T-helper 22 cell (primary cell): ENCODE results near the gene MYCN.
"Not testable (repeated sequence)": the region's sequence is repeated elsewhere in the genome, so short reads cannot be mapped to it uniquely, and the experiment has no call there.

Source experiments
- DNase-seq: peaks from one replicate; pipeline ENCODE4 v3.0.0-alpha.2; 2020; ENCODE audit warnings: low read depth

MYCN gene

DNA sequence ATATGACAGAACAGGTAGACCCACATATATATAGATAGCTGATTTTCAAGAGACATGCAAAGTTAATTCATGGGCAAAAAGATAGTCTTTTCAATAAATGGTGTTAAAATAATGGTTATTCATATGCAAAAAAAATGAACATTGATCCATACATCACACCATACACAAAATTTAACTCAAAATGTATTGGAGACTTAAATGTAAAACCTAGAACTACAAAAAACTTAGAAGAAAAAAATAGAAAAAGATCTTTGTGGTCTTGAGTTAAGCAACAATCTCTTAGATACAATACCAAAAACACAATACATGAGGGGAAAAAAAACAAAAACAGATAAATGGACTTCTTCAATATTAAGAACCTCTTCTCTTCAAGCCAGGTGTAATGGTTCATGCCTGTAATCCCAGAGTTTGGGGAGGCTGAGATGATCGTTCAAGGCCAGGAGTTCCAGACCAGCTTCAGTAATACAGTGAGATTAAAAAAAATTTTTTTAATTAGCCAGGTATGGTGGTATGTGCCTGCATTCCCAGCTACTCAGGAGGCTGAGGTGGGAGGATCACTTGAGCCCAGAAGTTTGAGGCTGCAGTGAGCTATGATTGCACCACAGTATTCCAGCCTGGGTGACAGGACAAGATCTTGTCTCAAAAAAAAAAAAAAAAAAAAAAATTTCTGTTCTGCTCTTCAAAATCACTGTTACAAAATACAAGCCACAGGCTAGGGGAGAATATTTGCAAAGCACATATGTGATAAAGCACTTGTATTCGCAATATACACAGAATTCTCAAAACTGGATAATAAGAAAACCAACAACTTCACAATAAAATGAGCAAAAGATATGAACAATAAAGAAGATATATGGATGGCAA is 32.7 kb upstream of the MYCN start:
- DNase-seq = no peak

DNA sequence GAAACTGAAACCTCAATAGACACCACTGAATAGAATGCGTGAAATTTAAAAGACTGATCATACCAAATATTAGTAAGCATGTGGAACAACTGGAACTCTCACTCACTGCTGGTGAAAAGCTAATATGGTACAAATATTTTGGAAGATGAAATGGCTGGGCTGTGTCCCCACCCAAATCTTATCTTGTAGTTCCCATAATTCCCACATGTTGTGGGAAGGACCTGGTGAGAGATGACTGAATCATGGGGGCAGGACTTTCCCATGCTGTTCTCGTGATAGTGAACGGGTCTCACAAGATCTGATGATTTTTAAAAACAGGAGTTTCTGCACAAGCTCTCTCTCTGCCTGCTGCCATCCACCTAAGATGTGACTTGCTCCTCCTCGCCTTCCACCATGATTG is 32.0 kb upstream of the MYCN start:
- DNase-seq = no peak

DNA sequence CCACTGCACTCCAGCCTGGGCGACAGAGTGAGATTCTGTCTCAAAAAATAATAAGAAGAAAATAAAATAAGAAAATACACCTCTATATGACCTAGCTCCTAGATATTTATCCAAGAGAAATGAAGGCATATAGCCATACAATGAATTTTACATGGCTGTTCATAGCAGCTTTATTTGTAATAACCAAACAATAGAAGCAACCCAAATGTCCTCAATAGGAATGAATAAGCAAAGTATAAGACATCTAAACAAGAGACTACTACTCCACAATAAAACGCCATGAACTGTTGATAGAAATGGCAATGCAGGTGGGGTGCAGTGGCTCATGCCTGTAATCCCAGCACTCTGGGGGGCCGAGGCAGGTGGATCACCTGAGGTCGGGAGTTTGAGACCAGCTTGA is 31.2 kb upstream of the MYCN start:
- DNase-seq = no peak

DNA sequence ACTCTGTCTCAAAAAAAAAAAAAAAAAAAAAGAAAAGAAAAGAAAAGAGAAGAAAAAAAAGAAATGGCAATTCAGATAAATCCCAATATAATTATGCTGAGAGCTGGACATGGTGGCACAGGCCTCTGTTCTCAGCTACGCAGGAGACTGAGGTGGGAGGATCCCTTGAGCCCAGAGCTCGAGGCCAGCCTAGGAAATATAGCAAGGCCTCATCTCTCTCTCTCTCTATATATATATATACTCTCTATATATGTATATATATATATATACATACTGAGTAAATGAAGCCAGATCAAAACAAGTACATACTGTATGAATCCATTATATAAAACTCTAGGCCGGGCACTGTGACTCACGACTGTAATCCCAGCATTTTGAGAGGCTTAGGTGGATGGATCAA is 30.6 kb upstream of the MYCN start:
- no peak for DNase-seq

DNA sequence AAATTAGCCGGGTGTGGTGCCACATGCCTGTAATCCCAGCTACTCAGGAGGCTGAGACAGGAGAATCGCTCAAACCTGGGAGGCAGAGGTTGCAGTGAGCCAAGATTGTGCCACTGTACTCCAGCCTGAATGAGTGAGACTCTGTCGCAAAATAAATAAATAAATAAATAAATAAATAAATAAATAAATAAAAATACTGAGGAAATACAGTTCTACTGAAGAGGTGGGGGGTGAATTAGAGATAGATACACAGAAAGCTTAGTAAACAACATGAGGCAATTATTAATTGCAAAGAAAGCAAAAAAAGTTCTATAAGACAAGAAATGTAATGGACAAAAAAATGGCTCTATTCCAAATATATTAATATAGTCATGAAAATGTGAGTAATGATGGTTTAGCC is 29.1 kb upstream of the MYCN start:
- DNase-seq = not testable (repeated sequence)

DNA sequence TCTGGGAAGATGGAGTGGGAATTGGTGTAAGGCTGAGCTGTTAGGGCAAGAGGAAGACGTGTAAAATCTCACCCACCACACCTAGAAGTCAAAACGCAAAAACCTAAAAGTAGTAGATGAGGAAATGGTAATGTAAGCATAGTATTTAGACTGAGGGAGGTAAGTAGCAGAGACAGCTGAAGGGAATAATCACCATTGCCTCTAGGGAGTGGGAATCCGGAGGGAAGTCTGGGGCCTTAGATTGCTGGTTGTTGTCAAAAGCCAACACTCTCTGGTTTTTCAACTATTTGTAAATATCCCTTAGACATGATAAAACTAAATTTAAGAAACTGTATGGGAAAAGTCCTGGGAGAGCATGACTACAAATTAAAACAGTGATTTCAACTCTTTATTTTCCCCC is 28.7 kb upstream of the MYCN start:
- DNase-seq = no peak

DNA sequence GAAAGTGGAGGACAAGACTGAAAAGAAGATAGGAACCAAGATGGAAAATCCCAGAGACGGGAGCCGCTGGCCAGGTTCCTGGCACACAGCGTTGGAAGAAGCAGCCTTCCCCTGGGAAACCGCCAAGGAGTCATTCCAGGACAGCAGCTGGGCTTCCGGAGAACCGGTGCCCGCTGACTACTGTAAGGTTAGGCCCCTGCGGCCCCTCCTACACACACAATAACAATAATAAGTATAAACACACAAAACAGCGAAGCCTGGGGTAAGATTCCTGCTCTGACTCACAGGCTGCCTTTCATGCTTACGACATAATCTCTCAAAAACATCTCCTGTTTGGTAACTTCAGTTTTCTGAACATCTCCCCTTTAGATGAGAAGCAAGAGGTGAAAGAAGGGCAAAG is 28.1 kb upstream of the MYCN start:
- DNase-seq = no peak

DNA sequence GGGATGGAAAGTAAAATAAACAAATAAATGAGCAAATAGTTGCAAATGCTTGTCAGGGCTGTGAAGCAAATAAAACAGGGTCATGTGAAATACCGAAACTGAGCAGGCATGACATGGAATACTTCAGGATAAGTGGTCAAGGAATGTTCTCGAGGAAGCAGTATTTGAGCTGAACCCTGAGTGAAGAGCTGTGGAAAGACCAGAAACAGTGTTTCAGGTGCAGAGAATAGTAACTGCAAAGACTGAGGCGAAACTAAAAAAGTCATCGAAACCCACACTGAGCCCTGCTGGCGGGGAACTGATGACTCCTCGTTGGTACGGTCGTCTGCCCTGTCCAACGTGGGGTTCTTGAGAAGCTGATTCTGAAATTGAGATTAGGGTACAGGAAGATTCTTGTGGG is 27.2 kb upstream of the MYCN start:
- DNase-seq = no peak

DNA sequence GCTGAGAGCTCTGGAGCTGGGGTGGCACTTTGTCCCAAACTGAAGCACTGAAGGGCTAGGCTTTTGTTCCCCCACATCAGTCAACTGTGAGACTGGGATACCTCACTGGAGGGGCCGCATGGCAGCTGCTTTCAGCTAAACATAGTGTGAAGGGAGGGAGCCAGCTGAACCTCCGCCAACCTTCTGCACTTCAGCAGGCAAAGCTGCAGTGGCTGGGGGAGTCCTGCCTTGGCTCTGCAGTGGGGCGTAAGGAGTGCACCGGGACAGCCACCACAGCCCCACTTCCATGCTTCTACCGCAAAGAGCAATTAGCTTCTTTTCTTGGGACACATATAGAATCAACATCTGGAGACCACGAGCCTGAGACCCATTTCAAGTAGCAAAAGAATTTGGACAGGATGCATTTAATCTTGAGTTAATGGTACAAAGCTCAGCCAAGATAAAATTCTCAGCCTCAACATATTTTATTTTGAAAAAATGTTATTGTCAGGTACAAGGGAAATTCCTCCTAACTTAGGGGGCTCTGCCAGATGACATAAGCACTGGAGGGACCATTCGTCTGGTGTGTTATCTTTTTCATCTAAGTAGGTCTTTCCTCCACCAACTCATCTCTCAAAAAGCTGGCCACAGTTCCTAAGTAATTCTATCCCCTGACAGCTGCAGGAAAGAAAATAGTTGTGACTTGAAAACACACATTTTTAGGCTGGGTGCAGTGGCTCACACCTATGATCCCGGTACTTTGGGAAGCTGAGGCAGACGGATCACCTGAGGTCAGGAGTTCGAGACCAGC is 25.6 kb upstream of the MYCN start:
- no peak for DNase-seq

DNA sequence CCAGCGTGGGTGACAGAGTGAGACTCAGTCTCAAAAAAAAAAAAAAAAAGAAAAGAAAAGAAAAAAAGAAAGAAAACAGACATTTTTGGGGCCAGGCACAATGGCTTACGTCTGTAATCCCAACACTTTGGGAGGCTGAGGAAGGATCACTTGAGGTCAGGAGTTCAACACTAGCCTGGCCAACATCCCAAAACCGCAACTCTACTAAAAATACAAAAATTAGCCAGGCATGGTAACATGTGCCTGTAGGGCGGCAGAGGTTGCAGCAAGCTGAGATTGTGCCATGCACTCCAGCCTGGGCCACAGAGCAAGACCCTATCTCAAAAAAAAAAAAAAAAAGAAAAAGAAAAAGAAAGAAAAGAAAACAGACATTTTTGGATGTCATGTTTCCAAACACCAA is 24.8 kb upstream of the MYCN start:
- not testable (repeated sequence) for DNase-seq

DNA sequence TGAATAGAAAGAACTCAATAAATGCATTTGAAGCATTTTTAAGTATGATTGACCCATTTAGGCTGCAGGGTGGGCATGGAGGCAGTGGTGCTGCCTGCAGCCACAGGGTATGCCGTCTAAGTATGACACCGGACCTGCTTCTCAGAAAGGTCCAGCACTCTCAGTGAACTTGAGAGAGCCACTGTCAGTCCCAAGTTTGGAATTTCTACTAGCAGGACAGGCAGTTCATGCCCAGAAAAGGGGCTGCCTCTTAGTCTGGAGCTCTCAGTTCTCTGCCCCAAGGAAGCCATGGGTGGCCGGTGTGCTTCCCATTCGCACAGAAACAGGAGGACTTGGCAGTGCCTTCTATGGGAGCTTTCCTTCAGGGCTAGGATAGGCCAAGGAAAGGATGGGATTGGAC is 24.0 kb upstream of the MYCN start:
- no peak for DNase-seq

DNA sequence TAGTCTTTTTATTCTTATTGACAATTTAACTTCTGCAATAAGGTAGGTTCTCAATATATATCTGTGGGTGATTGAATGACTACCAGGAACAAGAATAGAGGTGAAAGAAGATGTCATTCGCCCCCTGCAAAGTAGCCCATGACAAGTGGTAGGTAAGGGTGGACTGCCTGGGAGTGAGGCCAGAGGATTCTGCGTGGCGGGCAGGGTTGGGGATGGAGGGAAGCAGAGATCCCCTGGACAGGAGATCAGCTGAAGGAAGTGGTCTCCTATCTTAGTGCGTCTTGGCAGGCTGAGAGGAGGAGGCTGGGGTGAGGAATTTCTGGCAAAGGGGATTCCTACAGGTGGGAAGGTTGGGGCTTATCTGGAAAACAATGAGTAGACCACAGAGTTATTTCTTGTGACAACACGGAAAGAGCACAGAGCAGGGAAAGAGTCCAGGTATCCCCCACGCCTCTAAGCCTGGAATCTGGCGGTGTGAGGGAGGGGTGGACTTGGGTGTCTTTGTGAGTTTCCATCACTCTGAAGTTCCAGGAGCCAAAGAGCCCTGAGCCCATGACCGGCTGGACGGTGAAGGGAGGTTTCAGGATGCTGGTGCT is 21.5 kb upstream of the MYCN start:
- no peak for DNase-seq

DNA sequence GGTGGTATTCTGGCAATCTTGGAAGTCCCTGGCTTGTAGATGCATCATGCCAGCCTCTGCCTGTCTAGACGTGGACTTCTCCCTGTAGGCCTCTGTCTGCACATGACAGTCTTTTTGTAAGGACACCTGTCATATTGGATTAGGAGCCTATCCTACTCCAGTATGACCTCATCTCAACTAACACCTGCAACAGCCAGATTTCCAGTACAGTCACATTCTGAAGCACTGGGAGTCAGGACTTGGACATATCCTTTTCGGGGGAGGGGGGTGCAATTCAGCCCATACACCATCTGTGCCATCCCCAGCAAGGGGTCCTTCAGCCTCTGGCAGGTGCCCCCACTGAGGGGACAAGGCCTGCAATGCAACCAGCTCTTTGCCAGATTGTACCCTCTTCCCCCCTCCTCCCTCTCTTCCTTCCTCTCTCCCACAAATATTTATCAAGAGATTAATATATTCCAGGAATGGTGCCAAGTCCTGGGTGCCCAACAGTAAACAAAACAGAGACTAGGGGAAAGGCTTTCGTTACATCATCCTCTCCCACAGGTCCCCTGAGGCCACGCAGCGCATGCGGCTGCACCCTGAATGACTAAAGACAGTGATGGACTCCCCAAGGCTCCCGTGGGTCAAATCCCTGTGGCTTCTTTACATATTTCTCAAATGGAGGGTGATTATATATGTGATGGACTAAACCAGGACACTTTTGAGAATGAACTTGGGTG is 20.5 kb upstream of the MYCN start:
- no peak for DNase-seq

DNA sequence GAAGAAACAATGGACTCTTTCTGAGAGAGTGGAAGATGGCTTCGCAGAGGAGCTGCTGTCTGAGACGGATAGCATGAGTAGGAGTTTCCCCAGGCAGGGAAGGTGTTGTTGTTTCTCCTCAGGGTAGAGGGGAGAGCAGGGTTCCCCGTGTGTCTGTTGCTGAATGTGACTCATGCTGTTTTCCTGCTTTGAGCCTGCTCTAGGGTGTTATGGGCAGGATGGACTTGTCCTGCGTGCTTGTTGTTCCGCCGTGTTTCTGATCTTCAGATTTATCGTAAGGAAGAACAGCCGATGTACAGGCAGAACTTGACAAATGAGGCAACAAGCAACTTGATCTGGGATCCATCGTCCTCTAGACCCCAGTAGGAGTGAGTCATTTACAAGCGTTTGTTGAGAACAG is 19.7 kb upstream of the MYCN start:
- DNase-seq = no peak

DNA sequence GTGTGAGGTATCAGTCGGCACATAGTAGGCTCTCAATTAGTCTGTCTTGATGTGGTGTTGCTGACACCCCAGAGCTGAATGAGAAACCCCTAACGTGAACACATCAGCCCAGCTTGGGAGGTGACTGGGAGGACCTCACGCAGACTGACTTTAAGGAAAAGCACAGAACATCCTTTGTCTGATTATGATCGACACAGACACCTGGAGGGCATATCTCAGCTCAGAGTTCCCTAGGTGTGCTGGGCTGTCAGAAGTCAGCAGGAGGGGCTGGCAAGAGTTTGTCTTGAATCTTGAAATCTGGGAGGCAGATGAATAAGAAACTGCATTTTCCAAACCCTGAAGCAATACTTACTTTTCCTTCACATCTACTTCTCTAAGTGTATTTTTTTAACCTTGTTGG is 16.8 kb upstream of the MYCN start:
- DNase-seq = no peak

DNA sequence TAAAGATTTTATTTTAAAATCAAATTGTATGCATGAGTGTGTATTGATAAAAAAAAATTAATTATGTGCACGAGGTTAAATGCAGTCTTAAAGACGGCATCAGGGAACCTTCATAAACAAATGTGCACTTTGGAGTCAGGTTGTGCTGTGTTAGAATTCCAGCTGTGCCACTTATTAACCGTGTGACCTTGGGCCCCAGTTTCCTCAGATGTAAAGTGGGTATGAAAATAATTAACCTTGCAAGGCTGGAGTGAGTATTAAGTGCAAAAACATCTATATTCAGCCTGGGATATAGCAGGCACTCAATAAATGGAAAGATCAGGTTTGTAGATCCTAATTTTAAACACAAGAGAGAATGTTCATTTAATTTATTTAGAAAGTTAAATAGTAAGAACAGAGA is 14.5 kb upstream of the MYCN start:
- no peak for DNase-seq

DNA sequence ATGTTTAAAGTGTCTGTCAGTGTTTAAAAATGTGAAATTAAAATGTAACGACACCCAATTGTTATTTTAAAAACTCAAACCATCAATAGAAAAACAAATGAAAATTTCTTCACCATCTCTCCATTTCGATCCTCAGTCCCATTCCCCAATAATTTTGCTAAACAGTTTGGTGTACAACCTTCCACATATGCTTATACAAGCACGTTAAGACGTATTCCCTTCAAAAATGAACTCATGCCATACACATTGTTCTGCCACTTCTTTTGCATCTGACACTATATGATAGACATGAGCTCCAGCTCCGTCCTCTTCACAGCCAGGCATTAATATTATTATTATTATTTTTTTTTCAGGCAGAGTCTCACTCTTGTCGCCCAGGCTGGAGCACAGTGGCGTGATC is 14.1 kb upstream of the MYCN start:
- DNase-seq = no peak

DNA sequence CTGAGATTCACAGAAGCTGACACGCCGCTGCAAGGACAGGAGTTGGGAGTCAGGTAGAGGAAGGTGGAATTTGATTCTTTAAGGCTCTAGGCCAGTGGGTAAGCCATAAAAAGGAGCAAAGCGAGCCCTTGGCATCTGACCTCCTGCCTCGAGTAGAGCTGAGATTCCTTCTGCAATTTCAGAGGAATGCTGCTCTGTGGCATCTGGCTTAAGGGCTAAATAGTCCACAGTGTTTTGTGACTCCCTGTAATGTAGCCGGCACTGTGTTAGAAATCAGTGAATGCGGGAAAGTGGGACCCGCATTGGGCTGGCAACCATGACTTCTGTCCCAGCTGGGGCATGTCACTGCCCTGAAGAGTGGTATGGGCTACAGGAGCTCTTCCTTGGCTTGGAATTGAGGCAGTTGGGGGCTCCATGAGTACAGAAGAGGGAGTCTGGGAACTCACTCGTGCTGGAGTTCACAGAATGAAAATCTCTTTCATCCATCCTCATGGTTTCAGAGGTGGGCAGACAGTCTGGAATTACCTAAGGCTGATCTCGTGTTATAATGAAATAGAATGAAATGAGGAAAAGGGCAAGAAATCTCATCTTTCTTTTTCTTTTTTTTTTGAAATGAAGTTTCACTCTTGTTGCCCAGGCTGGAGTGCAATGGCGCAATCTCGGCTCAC is 12.7 kb upstream of the MYCN start:
- DNase-seq = no peak

DNA sequence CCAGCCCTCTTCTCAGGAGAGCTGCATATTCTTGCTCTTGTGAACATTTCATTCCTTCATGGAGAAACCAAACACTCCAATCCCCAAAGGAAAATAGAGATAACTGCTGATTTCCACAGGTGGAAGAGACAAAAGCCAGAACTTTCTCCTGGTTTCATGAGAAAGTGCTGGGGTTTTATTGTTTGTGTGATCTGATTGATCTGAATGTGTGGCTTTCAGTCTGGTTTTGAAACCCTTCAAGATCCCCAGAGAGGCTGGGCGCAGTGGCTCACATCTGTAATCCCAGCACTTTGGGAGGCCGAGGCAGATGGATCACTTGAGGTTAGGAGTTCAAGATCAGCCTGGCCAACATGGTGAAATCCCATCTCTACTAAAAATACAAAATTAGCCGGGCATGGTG is 11.3 kb upstream of the MYCN start:
- DNase-seq = not testable (repeated sequence)

DNA sequence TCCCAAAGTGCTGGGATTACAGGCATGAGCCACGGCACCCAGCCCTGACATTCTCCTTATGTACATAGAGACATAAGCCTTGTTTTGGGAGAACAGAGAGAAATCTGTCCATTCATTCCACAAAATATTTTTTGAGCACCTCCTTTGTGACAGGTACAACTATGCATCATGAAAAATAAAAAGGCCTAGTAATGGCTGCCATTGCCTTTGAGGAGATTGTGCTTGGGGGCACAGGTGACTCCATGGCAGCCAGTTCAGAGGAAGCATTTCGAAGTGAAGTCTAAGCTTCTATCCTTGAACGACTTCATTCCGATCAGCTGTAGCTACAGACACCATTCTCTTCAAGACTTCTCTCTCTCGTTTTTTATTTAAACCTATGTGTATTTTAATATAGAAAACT is 10.5 kb upstream of the MYCN start:
- no peak for DNase-seq

DNA sequence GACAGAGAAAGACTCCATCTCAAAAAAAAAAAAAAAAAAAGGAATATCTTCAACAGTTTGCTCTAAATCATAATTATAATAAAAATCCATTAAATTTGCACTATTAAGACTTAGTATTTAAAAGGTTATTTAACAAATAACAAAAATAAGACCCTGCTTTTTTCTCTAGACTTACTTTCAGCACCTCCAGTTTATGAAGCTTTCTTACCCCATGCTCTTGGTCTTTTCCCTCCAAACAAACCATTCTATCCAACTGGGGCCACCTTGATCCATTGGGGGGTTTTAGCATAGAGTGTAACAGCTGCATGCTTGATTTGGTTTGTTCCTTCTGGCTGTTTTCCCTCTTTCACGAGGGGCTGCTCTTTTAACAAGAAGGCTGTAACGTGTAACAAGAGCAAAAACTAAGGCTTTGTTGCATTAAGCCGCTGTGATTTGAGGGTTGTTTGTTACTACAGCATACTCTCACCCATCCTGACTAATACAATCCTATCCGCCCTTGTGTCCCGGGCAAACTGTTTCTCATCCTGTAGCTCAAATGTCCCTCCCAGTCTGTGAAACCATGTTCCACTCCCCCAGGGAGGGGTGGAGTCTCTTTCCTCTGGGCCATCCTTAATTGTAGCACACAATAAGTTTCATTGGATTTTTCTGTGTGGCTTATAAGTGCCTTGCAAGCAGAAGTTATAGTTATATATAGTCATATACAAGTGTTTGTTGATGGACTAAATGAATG is 9.6 kb upstream of the MYCN start:
- no peak for DNase-seq
